Mesodermal cell (in vitro differentiated cells): Measurements from ENCODE around the gene PDCD2L.
A peak's percentile ranks its signal among the peaks of the same experiment; 100 is the strongest.

Experiments used
- H3K27ac ChIP-seq: 2 replicates; pipeline ENCODE4 v1.7.0; 2013; ENCODE audit warnings: mild to moderate bottlenecking, low read depth, low read length, moderate library complexity; ENCODE audit not compliant: severe bottlenecking
- H3K36me3 ChIP-seq: 2 replicates; pipeline ENCODE4 v1.7.1; 2013; ENCODE audit warnings: mild to moderate bottlenecking, low read length, moderate library complexity; ENCODE audit not compliant: control insufficient read depth, insufficient read depth
- H3K4me1 ChIP-seq: one replicate; pipeline ENCODE4 v1.7.1; 2013; ENCODE audit warnings: mild to moderate bottlenecking, low read length; ENCODE audit not compliant: insufficient read depth, control insufficient read depth, poor library complexity, severe bottlenecking
- H3K4me3 ChIP-seq: 2 replicates; pipeline ENCODE4 v1.7.0; 2013; ENCODE audit warnings: low read length, control low read depth, mild to moderate bottlenecking; ENCODE audit not compliant: insufficient read depth, poor library complexity, severe bottlenecking; ENCODE audit errors: extremely low read depth
- H3K9me3 ChIP-seq: 2 replicates; pipeline ENCODE4 v1.7.1; 2013; ENCODE audit warnings: mild to moderate bottlenecking, low read length, moderate library complexity; ENCODE audit not compliant: control insufficient read depth
- WGBS, 2 experiments: methylation state at CpG; one replicate each; pipeline ENCODE4 v1.1.5; 2013; ENCODE audit warnings: missing lambda C conversion rate in 2 of 2; ENCODE audit not compliant: insufficient coverage in 2 of 2; 5-methylcytosine and 5-hydroxymethylcytosine counted together

PDCD2L gene

DNA sequence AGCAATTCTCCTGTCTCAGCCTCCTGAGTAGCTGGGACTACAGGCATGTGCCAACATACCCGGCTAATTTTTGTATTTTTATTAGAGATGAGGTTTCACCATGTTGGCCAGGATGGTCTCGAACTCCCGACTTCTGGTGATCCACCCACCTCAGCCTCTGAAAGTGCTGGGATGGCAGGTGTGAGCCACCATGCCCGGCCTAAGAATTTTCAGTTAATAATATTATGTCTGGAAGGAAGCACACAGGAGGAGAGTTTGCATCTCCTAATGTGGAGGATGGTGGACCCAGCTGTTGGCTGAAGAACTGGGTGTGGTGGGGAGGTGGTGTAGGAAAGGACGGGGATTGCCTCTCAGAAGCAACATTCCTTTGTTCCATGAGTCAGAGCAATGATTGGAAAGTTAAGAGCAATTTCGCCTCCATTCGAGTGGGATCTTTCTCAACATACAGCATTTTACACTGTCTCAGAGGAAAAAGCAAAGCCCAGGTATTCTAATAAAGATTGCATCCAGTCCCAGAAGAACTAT, 11.9 kb downstream of the PDCD2L start:
- Histone ChIP-seq H3K9me3 (no peaks in the 10 kb centered on the region), H3K4me1 (no peaks in the 10 kb centered on the region), H3K4me3 (no peak overlapping the region), H3K36me3 (peaks cover 62% of the 10 kb centered on the region), H3K27ac (no peak overlapping the region)
- WGBS, 2 experiments: 96 to 98% methylated on average over 5 to 7 of the region's 7 CpGs

DNA sequence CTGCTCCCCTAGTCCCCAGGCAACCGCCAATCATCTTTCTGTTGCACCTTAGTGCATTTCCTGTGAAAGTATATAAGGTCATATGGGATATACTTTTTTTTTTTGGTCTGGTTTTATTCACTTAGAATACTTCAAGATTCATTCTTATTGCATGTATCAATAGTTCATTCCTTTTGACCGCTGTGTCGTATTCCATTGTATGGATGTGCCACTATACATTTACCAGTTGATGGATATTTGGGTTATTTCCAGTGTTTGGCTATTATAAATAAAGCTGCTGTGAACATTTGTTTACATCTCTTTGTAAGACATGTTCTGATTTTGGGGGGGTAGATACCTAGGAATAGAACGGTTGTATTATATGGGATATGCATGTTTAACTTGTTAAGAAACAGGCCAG, 14.1 kb downstream of the PDCD2L start:
- WGBS, 2 experiments: 92% methylated on average over 2 of the region's 4 CpGs; no CpG with 5 or more reads in 1 of the 2 experiments
- Histone ChIP-seq H3K9me3 (no peaks in the 10 kb centered on the region), H3K4me1 (no peaks in the 10 kb centered on the region), H3K36me3 (peaks cover 63% of the 10 kb centered on the region), H3K4me3 (no peak overlapping the region), H3K27ac (no peak overlapping the region)

DNA sequence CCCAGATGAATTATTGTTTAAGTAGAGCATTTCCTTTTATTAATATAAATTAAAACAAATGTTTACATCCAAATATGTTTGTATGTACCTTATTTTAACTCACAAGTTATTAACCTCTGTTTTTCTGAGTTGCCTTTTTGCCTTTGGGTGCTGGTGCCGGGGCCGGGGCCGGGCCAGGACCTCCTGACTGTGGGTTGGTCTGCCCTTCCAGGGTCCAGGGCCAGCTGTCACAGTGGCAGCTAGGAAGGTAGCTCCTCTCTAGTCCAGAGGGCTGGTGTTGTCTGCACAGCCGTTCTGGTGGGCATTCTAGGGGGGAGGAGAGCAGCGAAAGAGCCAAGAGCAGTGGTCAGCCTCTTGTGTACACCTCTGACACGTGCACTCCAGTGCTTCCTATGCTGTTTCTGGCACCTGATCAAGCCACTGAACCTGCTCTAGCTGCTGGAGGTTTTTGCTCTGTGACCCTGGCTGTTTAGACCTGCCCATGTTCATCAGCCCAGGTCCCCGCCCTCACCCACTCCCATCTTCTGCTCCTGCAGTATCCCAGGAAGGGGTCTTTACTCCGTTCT, 22.0 kb downstream of the PDCD2L start:
- Histone ChIP-seq H3K4me3 (no peak overlapping the region), H3K9me3 (no peaks in the 10 kb centered on the region), H3K27ac (no peak overlapping the region), H3K4me1 (peaks cover 3% of the 10 kb centered on the region), H3K36me3 (peaks cover 20% of the 10 kb centered on the region)
- WGBS, 2 experiments: 91 to 94% methylated on average over 5 to 8 of the region's 8 CpGs

DNA sequence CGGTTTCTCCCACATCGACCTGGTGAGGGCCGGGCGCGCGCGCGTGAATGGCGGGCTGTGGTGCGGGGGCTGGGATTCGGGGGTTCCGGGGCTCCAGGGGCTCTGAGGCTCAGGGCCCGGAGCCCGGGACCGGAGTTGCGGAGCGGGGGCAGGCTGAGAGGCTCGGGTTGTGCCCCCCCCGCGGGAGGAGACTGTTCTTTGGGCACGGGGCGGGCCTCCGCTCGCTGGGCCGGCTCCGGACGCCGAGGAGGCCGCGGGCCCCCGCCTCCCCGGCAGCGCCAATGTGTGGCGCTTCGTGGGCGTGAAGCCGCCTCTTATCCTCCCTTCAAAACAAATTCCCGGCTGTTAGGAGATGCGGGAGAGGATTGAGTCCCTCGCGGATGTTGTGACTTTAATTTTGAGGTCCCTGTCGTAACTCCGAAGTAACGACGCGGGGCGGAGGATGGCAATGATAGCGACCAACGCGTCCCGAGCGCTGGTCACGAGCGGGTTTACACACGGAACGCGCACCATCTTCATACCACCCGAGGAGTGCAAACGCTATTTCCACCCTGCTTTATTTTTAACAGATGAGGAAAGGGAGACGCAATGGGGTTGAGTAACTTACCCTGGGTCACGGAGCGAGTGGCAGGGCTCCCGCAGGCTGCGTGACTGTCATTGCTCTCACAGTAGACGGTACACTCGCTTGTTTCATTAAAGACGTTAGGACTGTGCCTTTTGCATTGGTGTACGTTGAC, 24.5 kb downstream of the PDCD2L start:
- no peaks in the 10 kb centered on the region for H3K9me3 ChIP-seq
- WGBS, 2 experiments: 0 to 1% methylated on average over 49 to 52 of the region's 68 CpGs
- H3K36me3 ChIP-seq: peaks cover 30% of the 10 kb centered on the region
- peak overlapping the region; percentile 78 for H3K27ac ChIP-seq
- peak overlapping the region; percentile 87 for H3K4me3 ChIP-seq
- H3K4me1 ChIP-seq: peaks cover 3% of the 10 kb centered on the region

DNA sequence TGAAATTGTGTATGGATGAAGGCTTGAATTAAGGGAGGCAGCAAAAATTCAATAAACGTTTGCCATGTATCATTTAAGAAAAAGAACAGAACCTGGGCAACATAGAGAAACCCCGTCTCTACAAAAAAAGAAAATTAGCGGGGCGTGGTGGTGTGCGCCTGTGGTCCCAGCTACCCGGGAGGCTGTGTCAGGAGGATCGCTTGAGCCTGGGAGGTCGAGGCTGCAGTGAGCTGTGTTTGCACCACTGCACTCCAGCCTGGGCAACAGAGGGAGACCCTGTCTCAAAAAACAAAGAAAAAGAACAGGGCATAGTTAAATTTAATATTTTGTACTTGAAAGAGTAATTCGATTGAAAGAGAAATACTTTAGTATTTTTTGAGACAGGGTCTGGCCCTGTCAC, 25.4 kb downstream of the PDCD2L start:
- no peaks in the 10 kb centered on the region for H3K9me3 ChIP-seq
- H3K4me3 ChIP-seq: peak overlapping the region; percentile 87
- H3K4me1 ChIP-seq: peaks cover 3% of the 10 kb centered on the region
- WGBS, 2 experiments: 75 to 80% methylated on average over 8 to 9 of the region's 9 CpGs
- H3K36me3 ChIP-seq: peaks cover 35% of the 10 kb centered on the region
- no peak overlapping the region for H3K27ac ChIP-seq

DNA sequence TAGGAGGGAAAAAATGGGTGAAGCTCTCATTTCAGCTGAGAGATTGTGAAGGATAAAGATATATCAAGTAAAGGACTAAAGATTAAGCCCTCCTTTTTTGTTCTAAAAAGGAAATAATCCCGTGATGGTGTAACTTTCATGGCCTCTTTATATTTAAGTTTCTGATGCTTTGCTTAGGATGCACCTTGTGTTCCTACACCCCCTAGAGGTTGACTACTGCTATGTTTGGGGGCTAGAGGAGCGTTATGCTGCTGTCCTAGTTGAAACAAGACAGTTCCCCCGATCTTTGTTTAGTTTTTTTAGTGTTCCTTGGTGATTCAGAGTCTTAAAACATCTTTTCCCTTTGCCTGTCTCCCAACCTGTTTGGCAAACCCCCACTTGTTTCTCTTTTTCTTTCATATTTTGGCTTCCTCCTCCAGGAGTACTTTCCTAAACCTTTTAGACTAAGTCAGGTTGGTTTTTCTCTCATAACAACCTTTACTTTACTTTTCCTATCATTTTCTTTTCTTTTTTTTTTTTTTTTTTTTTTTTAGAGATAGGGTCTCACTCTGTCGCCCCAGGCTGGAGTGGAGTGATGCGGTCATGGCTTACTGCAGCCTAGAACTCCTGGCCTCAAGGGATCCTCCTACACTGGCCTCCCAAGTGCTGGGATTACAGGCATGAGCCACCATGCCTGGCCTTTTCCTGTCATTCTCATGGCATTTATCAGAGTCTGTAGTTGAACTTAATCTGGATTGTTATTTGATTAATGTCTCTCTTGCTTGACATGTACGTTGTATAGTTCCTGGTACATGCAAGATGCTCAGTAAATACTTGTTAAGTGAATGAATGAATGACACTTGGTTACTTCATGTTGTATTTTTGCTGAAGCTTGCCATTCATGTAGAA, 26.8 kb downstream of the PDCD2L start:
- 75 to 90% methylated on average over 3 to 5 of the region's 6 CpGs for WGBS, 2 experiments
- H3K4me1 ChIP-seq: peaks cover 3% of the 10 kb centered on the region
- no peaks in the 10 kb centered on the region for H3K9me3 ChIP-seq
- no peak overlapping the region for H3K4me3 ChIP-seq
- peaks cover 49% of the 10 kb centered on the region for H3K36me3 ChIP-seq
- no peak overlapping the region for H3K27ac ChIP-seq

DNA sequence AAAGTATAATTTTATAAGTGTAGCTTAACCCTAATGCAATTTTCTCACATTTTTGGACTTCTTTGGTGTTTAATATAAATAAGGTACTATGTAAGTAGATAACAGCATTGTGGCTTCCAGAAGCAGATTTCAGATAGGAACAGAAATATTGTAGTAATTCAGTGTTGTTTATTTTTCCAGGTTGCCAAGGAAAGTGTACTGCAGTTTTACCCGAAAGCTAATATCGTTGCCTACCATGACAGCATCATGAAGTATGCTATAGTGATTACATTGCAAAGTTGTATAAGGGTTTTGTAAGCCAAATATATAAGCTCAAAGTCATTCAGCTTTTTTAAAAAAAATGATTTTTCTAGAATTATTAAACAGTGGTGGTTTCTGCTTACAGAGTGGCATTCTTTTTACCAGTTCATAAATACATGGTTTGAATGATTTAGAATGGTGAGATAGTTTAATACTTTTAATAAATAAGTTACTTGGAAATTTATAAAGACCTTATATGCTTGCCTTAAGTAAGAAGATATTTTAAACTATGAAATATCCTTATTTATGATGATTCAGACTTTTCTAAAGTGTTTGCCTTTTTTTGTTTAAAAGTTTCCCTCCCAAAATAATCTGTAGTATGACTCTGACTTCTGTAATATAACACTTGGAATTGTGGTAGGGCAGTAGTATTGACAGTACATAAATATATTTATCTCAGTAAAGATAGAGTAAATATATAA, 27.6 kb downstream of the PDCD2L start:
- H3K4me3 ChIP-seq: no peak overlapping the region
- no peak overlapping the region for H3K27ac ChIP-seq
- peaks cover 48% of the 10 kb centered on the region for H3K36me3 ChIP-seq
- no CpG with 5 or more reads among the region's 2 CpGs for WGBS, 2 experiments
- peaks cover 3% of the 10 kb centered on the region for H3K4me1 ChIP-seq
- no peaks in the 10 kb centered on the region for H3K9me3 ChIP-seq

DNA sequence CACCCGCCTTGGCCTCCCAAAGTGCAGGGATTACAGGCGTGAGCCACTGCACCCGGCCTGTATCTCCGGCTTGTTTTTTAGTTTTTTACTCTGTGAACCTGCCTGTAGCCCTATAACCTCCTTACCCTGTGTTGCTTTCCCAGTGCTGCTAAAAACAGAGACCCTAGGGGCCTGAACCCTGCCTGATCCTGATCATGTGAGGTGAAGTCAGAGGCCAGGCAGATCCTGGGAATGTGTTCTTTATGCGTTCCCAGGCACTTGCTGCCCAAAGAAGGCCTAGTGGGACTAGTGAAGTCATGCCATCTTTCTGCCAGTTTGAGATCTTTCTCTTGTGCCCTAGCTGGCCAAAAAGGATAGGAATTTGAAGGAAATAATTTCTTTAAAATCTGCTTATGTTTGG, 28.6 kb downstream of the PDCD2L start:
- peaks cover 58% of the 10 kb centered on the region for H3K36me3 ChIP-seq
- H3K27ac ChIP-seq: no peak overlapping the region
- H3K4me3 ChIP-seq: no peak overlapping the region
- H3K9me3 ChIP-seq: no peaks in the 10 kb centered on the region
- peaks cover 3% of the 10 kb centered on the region for H3K4me1 ChIP-seq
- 77 to 93% methylated on average over 5 of the region's 5 CpGs for WGBS, 2 experiments

DNA sequence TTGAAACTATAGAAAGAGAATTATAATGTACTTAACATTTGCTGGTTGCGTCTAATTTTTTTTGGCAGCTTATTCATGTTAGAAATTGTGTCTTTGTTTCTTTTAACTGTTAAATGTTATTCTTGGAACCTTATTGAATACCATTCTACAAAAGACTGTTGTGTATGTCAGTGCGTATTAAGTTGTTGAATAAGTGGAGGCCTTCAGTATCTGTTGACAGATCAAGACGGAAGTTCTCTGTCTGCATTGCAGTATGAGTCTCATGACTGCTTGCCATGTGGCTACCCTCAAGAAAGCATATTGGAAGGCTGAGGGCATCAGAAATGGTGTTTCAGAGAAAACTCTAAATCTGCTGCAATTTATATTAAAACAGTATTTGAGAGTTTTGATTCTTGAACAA, 32.5 kb downstream of the PDCD2L start:
- peaks cover 87% of the 10 kb centered on the region for H3K36me3 ChIP-seq

DNA sequence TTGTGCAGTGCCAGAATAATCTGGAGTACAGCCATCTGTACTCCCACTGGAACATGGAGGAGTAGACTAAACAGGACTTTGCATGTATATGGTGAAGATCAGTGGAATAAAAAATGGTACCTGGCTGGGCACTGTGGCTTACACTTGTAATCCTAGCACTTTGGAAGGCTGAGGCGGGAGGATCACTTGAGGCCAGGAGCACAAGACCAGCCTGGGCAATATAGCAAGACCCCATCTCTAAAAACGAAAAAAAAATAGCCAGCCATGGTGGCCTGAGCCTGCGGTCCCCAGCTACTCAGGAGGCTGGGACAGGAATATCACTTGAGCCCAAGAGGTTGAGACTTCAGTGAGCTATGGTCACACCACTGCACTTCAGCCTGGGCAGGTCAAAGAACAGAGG, 44.0 kb downstream of the PDCD2L start:
- peaks cover 87% of the 10 kb centered on the region for H3K36me3 ChIP-seq
- H3K9me3 ChIP-seq: no peaks in the 10 kb centered on the region
- H3K4me3 ChIP-seq: no peak overlapping the region
- 89 to 98% methylated on average over 3 of the region's 3 CpGs for WGBS, 2 experiments
- H3K4me1 ChIP-seq: no peaks in the 10 kb centered on the region
- H3K27ac ChIP-seq: no peak overlapping the region

More for the DNA sequence above, 32.5 kb downstream of the PDCD2L start:
- Histone ChIP-seq H3K9me3 (no peaks in the 10 kb centered on the region), H3K4me1 (no peaks in the 10 kb centered on the region), H3K4me3 (no peak overlapping the region), H3K27ac (no peak overlapping the region)
- 93 to 100% methylated on average over 2 of the region's 3 CpGs for WGBS, 2 experiments
